Nephron (organoid): ENCODE data around the gene TEX19.

ENCODE experiments used
- H3K27ac Mint-ChIP-seq, 3 experiments: 2 replicates each; pipeline ENCODE4 v1.8.0; 2020; ENCODE audit warnings: mixed read lengths in 3 of 3, mild to moderate bottlenecking in 2 of 3, moderate library complexity in 1 of 3
- H3K27me3 Mint-ChIP-seq: 2 replicates; pipeline ENCODE4 v1.8.0; 2021; ENCODE audit warnings: low read depth, mild to moderate bottlenecking, moderate library complexity, mixed read lengths
- H3K36me3 Mint-ChIP-seq: 2 replicates; pipeline ENCODE4 v1.8.0; 2020; ENCODE audit warnings: low read depth, mixed read lengths
- H3K4me1 Mint-ChIP-seq: 2 replicates; pipeline ENCODE4 v1.8.0; 2020; ENCODE audit warnings: mixed read lengths
- H3K4me3 Mint-ChIP-seq, 3 experiments: 2 replicates each; pipeline ENCODE4 v1.8.0; 2020; ENCODE audit warnings: mild to moderate bottlenecking in 3 of 3, mixed read lengths in 3 of 3, moderate library complexity in 2 of 3
- H3K9me3 Mint-ChIP-seq: 2 replicates; pipeline ENCODE4 v1.8.0; 2020; ENCODE audit warnings: mixed read lengths
- CTCF ChIP-seq, 3 experiments: fragments of 200-600 bp; sonication (generic); IDR thresholded peaks; one replicate each; pipeline ENCODE4 v1.5.0; 2021; ENCODE audit warnings: antibody characterized with exemption in 3 of 3; ENCODE audit not compliant: unreplicated experiment in 3 of 3

TEX19 gene

GRCh38 chr17:82327289-82327688 lies 31.8 kb upstream of the TEX19 start:
- TF ChIP-seq CTCF (IDR thresholded peaks at IDR 0.05; ENCODE audit: unreplicated experiment in 3 of 3) = no peak
- Mint-ChIP-seq H3K27me3 (peaks cover 33% of the 10 kb centered on the region), H3K36me3 (no peaks in the 10 kb centered on the region), H3K4me1 (peaks cover 19% of the 10 kb centered on the region), H3K9me3 (no peaks in the 10 kb centered on the region), H3K4me3 (peak overlapping the region in 1 of 3 experiments; percentile 17), H3K27ac (peak overlapping the region in 1 of 3 experiments; percentile 70)

GRCh38 chr17:82327757-82328140 lies 31.3 kb upstream of the TEX19 start:
- peak overlapping the region in 1 of 3 experiments; percentile 17 for H3K4me3 Mint-ChIP-seq
- TF ChIP-seq CTCF (IDR thresholded peaks at IDR 0.05; ENCODE audit: unreplicated experiment in 3 of 3) = no peak
- H3K36me3 Mint-ChIP-seq = no peaks in the 10 kb centered on the region
- H3K27me3 Mint-ChIP-seq = peaks cover 35% of the 10 kb centered on the region
- no peaks in the 10 kb centered on the region for H3K9me3 Mint-ChIP-seq
- H3K4me1 Mint-ChIP-seq = peaks cover 22% of the 10 kb centered on the region
- H3K27ac Mint-ChIP-seq = peak overlapping the region in 1 of 3 experiments; percentile 70

- Mint-ChIP-seq H3K27ac (peak overlapping the region in 2 of 3 experiments; percentile 42 to 65), H3K36me3 (no peaks in the 10 kb centered on the region), H3K4me3 (no peak overlapping the region), H3K9me3 (no peaks in the 10 kb centered on the region), H3K27me3 (peaks cover 39% of the 10 kb centered on the region), H3K4me1 (peaks cover 25% of the 10 kb centered on the region)
- no peak for TF ChIP-seq CTCF (IDR thresholded peaks at IDR 0.05; ENCODE audit: unreplicated experiment in 3 of 3)
These were observed 30.7 kb upstream of the TEX19 start for GRCh38 chr17:82328141-82328993.

GRCh38 chr17:82328994-82329507 lies 30.0 kb upstream of the TEX19 start:
- Mint-ChIP-seq H3K4me3 (no peak overlapping the region), H3K27ac (peak overlapping the region in 2 of 3 experiments; percentile 42 to 65), H3K27me3 (peaks cover 39% of the 10 kb centered on the region), H3K9me3 (no peaks in the 10 kb centered on the region), H3K4me1 (peaks cover 25% of the 10 kb centered on the region), H3K36me3 (no peaks in the 10 kb centered on the region)
- TF ChIP-seq CTCF (IDR thresholded peaks at IDR 0.05; ENCODE audit: unreplicated experiment in 3 of 3) = no peak

- Mint-ChIP-seq H3K4me1 (peaks cover 23% of the 10 kb centered on the region), H3K27ac (peak overlapping the region in 2 of 3 experiments; percentile 65 to 75), H3K27me3 (peaks cover 38% of the 10 kb centered on the region), H3K9me3 (no peaks in the 10 kb centered on the region), H3K4me3 (no peak overlapping the region), H3K36me3 (no peaks in the 10 kb centered on the region)
- TF ChIP-seq CTCF (IDR thresholded peaks at IDR 0.05; ENCODE audit: unreplicated experiment in 3 of 3) = no peak
These were observed 29.2 kb upstream of the TEX19 start for GRCh38 chr17:82329683-82330321.
